Mesothelial cell of epicardium (in vitro differentiated cells): Measurements from ENCODE around the gene SNRNP48. TPM values are rescaled to one million over a fixed set of nuclear protein-coding genes. Genes with fewer than 3 reads are reported as not detected.

Experiments used
- DNase-seq, 2 experiments: peaks; one replicate each; pipeline ENCODE4 v3.0.0; 2021; ENCODE audit warnings: low spot score in 2 of 2; ENCODE audit not compliant: unreplicated experiment in 2 of 2
- H3K27ac Mint-ChIP-seq: 2 replicates; pipeline ENCODE4 v1.8.0; 2021; ENCODE audit warnings: mixed read lengths
- H3K27me3 Mint-ChIP-seq: 2 replicates; pipeline ENCODE4 v1.8.0; 2021; ENCODE audit warnings: low read depth, mixed read lengths
- H3K36me3 Mint-ChIP-seq: 2 replicates; pipeline ENCODE4 v1.8.0; 2021; ENCODE audit warnings: mixed read lengths
- H3K4me1 Mint-ChIP-seq: 2 replicates; pipeline ENCODE4 v1.8.0; 2021; ENCODE audit warnings: mixed read lengths
- H3K4me3 Mint-ChIP-seq: 2 replicates; pipeline ENCODE4 v1.8.0; 2021; ENCODE audit warnings: mild to moderate bottlenecking, moderate library complexity, mixed read lengths
- H3K9me3 Mint-ChIP-seq: 2 replicates; pipeline ENCODE4 v1.8.0; 2021; ENCODE audit warnings: mixed read lengths
- CTCF ChIP-seq: fragments of 200-600 bp; sonication (generic); IDR thresholded peaks from one replicate; pipeline ENCODE4 v1.5.0; 2021; ENCODE audit warnings: antibody characterized with exemption; ENCODE audit not compliant: unreplicated experiment
- total RNA-seq: library from RNA; stranded (reverse); gene quantifications from 3 replicates; pipeline ENCODE4 v1.2.1, GENCODE V29; 2021

SNRNP48 gene
- total RNA-seq, 1 donor from 2014 or later = 14.2 TPM

DNA sequence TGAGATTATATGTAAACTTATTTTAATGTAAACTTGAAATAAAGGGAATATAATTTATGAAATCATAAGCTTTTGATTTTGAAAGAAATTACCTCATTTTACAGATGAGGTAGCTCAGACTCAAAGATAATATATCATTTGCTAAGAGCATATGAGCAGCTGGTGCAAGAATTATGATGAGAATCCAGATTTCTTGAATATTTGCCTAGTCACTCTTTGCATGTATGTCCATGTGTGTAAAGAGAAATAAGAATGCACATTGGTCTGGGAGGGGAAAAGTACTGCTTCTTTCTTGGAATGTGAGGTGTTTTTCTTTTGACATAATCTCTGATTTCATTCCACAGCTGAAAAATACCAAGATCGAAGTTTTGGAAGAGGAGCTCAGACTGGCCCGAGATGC is 11.1 kb upstream of the SNRNP48 start:
- H3K4me1 Mint-ChIP-seq = no peaks in the 10 kb centered on the region
- TF ChIP-seq CTCF = no peak

GRCh38 chr6:7579851-7580250 is 10.1 kb upstream of the SNRNP48 start:
- no peak for DNase-seq
- H3K4me1 Mint-ChIP-seq = no peaks in the 10 kb centered on the region
- H3K27me3 Mint-ChIP-seq = no peaks in the 10 kb centered on the region
- H3K4me3 Mint-ChIP-seq = no peak overlapping the region
- no peak overlapping the region for H3K27ac Mint-ChIP-seq
- H3K9me3 Mint-ChIP-seq = no peaks in the 10 kb centered on the region
- TF ChIP-seq CTCF = no peak
- peaks cover 47% of the 10 kb centered on the region for H3K36me3 Mint-ChIP-seq

More for the DNA sequence above, 11.1 kb upstream of the SNRNP48 start:
- Mint-ChIP-seq H3K36me3 (peaks cover 39% of the 10 kb centered on the region), H3K27ac (no peak overlapping the region), H3K9me3 (no peaks in the 10 kb centered on the region), H3K4me3 (no peak overlapping the region), H3K27me3 (no peaks in the 10 kb centered on the region)
- DNase-seq = no peak

GRCh38 chr6:7580537-7580926 is 9.5 kb upstream of the SNRNP48 start:
- no peak for TF ChIP-seq CTCF
- peaks cover 45% of the 10 kb centered on the region for H3K36me3 Mint-ChIP-seq
- DNase-seq = no peak

GRCh38 chr6:7580927-7581618 is 8.9 kb upstream of the SNRNP48 start:
- H3K9me3 Mint-ChIP-seq = no peaks in the 10 kb centered on the region
- no peak for DNase-seq
- no peak overlapping the region for H3K4me3 Mint-ChIP-seq
- H3K36me3 Mint-ChIP-seq = peaks cover 41% of the 10 kb centered on the region
- H3K27me3 Mint-ChIP-seq = no peaks in the 10 kb centered on the region
- H3K4me1 Mint-ChIP-seq = no peaks in the 10 kb centered on the region
- no peak overlapping the region for H3K27ac Mint-ChIP-seq
- TF ChIP-seq CTCF = no peak

More at GRCh38 chr6:7580537-7580926, 9.5 kb upstream of the SNRNP48 start:
- no peak overlapping the region for H3K4me3 Mint-ChIP-seq
- no peaks in the 10 kb centered on the region for H3K9me3 Mint-ChIP-seq
- H3K27ac Mint-ChIP-seq = no peak overlapping the region
- H3K27me3 Mint-ChIP-seq = no peaks in the 10 kb centered on the region
- H3K4me1 Mint-ChIP-seq = no peaks in the 10 kb centered on the region

- TF ChIP-seq CTCF = no peak
- H3K27ac Mint-ChIP-seq = no peak overlapping the region
Measured at GRCh38 chr6:7585287-7585930, 4.6 kb upstream of the SNRNP48 start.

More at GRCh38 chr6:7585287-7585930, 4.6 kb upstream of the SNRNP48 start:
- Mint-ChIP-seq H3K4me1 (peaks cover 15% of the 10 kb centered on the region), H3K27me3 (no peaks in the 10 kb centered on the region), H3K9me3 (no peaks in the 10 kb centered on the region), H3K36me3 (peaks cover 28% of the 10 kb centered on the region), H3K4me3 (no peak overlapping the region)
- DNase-seq = no peak
